ENCODE data around the gene CKLF. TPM values are rescaled to one million over a fixed set of nuclear protein-coding genes. Genes with fewer than 3 reads are reported as not detected.

Gene CKLF
- total RNA-seq, 4 donors from 2014 or later = 10.2 to 24.8 (median 17.5) TPM

- H3K4me3 ChIP-seq (ENCODE audit: low read depth, poor library complexity, severe bottlenecking) = no peak overlapping the region
- intact Hi-C loops (cut with DNase I; ENCODE audit: low total_unique reads) = no loop called here
- TF ChIP-seq CTCF (IDR thresholded peaks at IDR 0.05) = no peak
- TF ChIP-seq POLR2A (IDR thresholded peaks at IDR 0.05) = no peak
- no peak for DNase-seq (ENCODE audit: low spot score in 2 of 2)
- WGBS, 2 donors = 72 to 77% methylated on average over 2 of the region's 2 CpGs
Observed at GRCh38 chr16:66572356-66572755, 20.0 kb downstream of the CKLF start.

- no peak for DNase-seq (ENCODE audit: low spot score in 2 of 2)
- H3K4me3 ChIP-seq (ENCODE audit: low read depth, poor library complexity, severe bottlenecking) = no peak overlapping the region
- WGBS, 2 donors = 88 to 93% methylated on average over 1 of the region's 1 CpG
- TF ChIP-seq CTCF (IDR thresholded peaks at IDR 0.05) (no peak), POLR2A (IDR thresholded peaks at IDR 0.05) (no peak)
- intact Hi-C loops (cut with DNase I; ENCODE audit: low total_unique reads) = no loop called here
Observed at GRCh38 chr16:66574081-66574480, 21.7 kb downstream of the CKLF start.

GRCh38 chr16:66574531-66574930 is 22.2 kb downstream of the CKLF start:
- no peak for TF ChIP-seq POLR2A (IDR thresholded peaks at IDR 0.05)
- no peak for TF ChIP-seq CTCF (IDR thresholded peaks at IDR 0.05)
- WGBS, 2 donors = 89 to 91% methylated on average over 3 of the region's 3 CpGs
- no peak for DNase-seq (ENCODE audit: low spot score in 2 of 2)
- H3K4me3 ChIP-seq (ENCODE audit: low read depth, poor library complexity, severe bottlenecking) = no peak overlapping the region
- intact Hi-C loops (cut with DNase I; ENCODE audit: low total_unique reads) = no loop called here

- intact Hi-C loops (cut with DNase I; ENCODE audit: low total_unique reads) = no loop called here
- DNase-seq (ENCODE audit: low spot score in 2 of 2) = no peak
- WGBS, 2 donors = 92 to 97% methylated on average over 3 of the region's 3 CpGs
- no peak for TF ChIP-seq POLR2A (IDR thresholded peaks at IDR 0.05)
- TF ChIP-seq CTCF (IDR thresholded peaks at IDR 0.05) = no peak
- H3K4me3 ChIP-seq (ENCODE audit: low read depth, poor library complexity, severe bottlenecking) = no peak overlapping the region
Observed at GRCh38 chr16:66575060-66575459, 22.7 kb downstream of the CKLF start.

- intact Hi-C loops (cut with DNase I; ENCODE audit: low total_unique reads) = no loop called here
- no peak overlapping the region for H3K4me3 ChIP-seq (ENCODE audit: low read depth, poor library complexity, severe bottlenecking)
- TF ChIP-seq POLR2A (IDR thresholded peaks at IDR 0.05) (no peak), CTCF (IDR thresholded peaks at IDR 0.05) (no peak)
- DNase-seq (ENCODE audit: low spot score in 2 of 2) = peak in 1 of 2 donors; percentile 43
- WGBS, 2 donors = 57 to 58% methylated on average over 5 of the region's 5 CpGs
Observed at GRCh38 chr16:66576296-66576695, 23.9 kb downstream of the CKLF start.

Measured in lower leg skin (tissue), 4 donors.